Breast epithelium (tissue), 3 donors: ENCODE data around the gene FOXK1.

Experiments used
- CTCF ChIP-seq, 3 donors: fragments of 450-650 bp; IDR thresholded peaks; one replicate each; pipeline ENCODE4 v1.5.1; 2016 to 2017; ENCODE audit warnings: antibody characterized with exemption in 3 of 3, mild to moderate bottlenecking in 3 of 3, moderate library complexity in 3 of 3
- POLR2A ChIP-seq: fragments of 450-650 bp; IDR thresholded peaks from one replicate; pipeline ENCODE4 v1.6.1; 2016; ENCODE audit warnings: antibody characterized with exemption, mild to moderate bottlenecking, moderate library complexity
- POLR2AphosphoS5 ChIP-seq, 3 donors: sonication (generic); formaldehyde crosslinking; IDR thresholded peaks; one replicate each; pipeline ENCODE4 v1.6.1; 2017; ENCODE audit warnings: antibody characterized with exemption in 3 of 3

- TF ChIP-seq POLR2AphosphoS5 (IDR thresholded peaks at IDR 0.05) (no peak), CTCF (IDR thresholded peaks at IDR 0.05) (no peak), POLR2A (no peak)
Measured at GRCh38 chr7:4787541-4787940, 105.4 kb downstream of the FOXK1 start.
